ENCODE results near the gene ACVR1.

Gene ACVR1

GRCh38 chr2:157793053-157793612 lies 83.0 kb downstream of the ACVR1 start:
- no peak for DNase-seq

DNA sequence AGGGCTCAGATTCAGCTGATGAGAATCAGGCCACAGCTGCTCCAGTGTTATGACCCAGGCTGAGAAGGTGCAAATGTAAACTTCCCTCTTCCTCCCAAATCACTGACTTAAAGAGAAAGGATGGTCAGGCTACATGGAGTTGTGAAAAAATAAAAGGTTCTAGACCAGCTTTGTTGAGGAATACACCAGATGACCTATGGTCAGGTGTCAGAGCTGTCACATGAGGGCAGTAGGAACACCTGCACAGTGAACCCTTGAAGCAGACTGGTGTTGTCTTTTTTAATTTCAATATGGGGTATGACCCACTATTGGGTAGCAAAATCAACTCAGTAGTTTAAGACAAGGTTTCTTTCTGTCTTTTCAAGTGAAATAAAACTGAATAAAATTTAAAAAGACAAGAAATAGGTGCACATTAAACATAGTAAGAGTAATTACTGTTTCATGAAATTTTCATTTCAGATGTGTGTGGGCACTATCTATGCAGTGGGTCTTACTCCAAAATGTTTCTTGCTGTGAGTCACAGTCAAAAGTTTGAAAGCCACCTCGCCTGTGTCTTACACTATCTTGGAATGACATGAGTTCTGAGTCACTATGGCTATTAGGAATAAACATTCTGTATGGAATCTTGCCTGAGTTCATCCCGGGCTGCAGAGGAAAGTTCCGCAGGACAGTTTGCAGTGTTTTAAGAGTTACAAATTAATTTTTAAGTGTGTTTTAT lies 83.6 kb downstream of the ACVR1 start:
- no peak for DNase-seq

GRCh38 chr2:157790780-157791179 lies 85.3 kb downstream of the ACVR1 start:
- DNase-seq = no peak

DNA sequence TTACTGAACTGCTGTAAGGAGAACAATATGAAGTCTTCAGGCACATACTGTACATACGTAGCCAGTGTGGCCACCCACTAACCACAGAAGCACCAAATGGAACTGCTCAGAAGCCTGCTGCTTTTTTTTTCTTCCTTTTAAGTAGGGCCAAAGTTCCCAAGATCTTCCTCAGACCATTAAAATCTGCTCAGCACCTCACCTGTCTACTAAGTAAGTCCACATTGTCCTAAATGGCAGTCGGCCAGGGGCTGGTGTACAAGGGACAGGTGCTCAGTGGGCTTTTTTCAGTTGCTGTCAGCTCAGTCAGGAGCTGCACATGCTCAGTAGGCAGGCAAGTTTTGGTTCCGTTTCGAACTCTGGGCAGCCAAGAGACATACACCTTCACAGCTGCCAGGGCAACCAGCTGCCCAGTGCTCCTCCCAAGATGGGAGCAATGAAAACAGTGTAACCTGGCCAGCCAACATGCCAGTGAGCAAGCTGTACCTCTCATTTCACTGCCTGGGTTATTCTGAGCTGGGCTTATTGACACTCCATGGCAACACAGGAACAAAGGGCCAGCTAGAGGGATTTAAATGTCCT lies 86.1 kb downstream of the ACVR1 start:
- DNase-seq = peak in 2 of 56 donors; percentile 3 to 11

DNA sequence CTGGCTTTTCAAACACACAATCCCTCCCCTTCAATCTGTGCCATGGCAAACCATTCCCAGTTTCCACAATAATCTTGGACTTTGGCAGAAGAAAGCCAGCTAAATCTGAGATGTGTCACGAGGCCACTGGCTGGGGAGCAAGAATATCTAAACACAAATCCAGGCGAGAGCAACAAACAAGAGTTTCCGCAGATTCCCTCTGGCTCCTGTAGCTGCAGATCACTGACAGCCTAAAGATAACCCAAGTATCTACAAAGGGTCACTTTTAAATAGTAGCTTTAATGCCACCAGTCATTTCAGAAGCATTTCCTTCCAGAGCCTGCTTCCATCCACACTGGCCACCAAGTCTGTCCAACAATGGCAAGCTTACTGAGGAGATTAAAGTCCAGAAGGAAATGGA lies 86.9 kb downstream of the ACVR1 start:
- peak in 1 of 56 donors; percentile 4 for DNase-seq

DNA sequence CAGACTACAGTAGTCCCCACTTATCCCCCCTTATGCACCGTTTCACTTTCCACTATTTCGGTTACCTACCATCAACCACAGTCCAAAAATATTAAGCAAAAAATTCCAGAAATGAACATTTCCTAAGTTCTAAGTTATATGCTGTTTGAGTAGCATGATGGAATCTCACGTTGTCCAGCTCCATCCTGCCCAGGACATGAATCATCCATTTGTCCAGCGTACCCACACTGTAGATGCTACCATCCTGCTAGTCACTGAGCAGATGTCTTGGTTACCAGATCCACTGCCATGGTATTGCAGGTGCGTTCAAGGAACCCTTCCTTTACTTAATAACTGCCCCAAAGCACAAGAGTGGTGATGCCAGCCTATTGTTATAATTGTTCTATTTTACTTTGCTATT lies 87.9 kb downstream of the ACVR1 start:
- no peak for DNase-seq

DNA sequence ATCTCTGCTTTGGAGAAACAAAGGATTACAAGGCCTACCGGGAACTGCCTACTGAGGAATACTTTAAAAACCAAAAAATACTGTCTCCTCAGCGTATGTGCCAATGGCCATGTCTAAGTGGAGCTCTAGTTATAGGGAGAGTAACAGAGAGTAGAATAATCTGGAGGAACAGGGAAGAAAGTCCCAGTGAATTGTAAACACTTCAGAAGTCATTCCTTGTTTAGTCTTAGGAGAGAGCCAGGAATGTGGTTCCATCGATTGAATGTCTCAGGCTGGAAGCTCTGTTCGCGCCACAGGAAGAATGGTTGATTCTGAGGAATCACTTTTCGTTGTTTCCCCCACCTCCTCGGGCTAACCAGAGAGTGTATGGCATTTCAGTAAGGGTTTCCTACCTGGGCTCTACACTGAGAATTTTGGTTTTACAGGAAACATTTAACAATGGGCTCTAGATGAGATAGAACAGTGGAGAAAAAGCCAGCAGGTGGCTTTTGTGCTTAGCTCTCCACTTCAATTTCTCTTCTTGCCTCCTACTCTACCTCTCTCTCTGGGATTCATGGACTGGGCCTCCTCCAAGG lies 88.7 kb downstream of the ACVR1 start:
- no peak for DNase-seq

GRCh38 chr2:157786663-157787363 lies 89.3 kb downstream of the ACVR1 start:
- no peak for DNase-seq

- no peak for DNase-seq
Measured at GRCh38 chr2:157785866-157786662, 90.1 kb downstream of the ACVR1 start.

DNA sequence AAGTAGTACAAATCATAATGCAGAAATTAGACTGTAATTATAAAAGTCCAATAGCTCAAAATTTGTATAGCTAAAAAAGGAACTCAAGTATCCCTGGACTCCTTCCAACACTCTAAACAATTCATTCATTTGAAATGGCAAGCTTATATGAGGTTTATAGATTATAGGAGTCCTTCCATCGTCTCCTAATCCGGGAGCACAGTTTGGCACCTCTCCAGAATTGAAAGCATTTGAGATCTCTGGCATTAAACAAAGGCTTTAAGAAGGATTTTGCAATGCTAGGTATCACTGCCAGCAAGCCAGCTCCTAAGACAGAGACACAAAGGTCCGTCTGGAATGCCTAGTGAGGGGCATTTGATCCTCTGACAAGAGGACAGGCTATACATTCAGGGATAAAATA lies 90.9 kb downstream of the ACVR1 start:
- peak in 1 of 56 donors; percentile 30 for DNase-seq

DNA sequence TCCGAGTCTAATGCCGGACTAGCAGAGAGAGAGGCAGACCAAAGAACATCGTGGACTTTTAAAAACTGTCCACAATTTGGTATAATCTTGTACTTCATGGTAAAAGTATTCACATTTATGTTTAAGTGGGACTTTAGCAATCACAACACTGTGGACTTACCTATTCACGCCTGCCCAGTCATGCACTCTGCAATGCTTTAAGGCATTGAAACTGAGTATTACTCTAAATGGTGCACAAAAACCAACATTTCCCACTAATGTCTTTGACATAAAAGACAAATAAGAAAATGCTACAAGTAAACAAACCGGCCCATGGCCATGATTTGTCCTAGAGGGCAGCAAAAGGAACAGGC lies 91.3 kb downstream of the ACVR1 start:
- no peak for DNase-seq

- DNase-seq = peak in 19 of 56 donors; percentile 4 to 32 (median 13)
Measured at GRCh38 chr2:157784169-157784822, 91.8 kb downstream of the ACVR1 start.

GRCh38 chr2:157783245-157783644 lies 92.9 kb downstream of the ACVR1 start:
- no peak for DNase-seq

DNA sequence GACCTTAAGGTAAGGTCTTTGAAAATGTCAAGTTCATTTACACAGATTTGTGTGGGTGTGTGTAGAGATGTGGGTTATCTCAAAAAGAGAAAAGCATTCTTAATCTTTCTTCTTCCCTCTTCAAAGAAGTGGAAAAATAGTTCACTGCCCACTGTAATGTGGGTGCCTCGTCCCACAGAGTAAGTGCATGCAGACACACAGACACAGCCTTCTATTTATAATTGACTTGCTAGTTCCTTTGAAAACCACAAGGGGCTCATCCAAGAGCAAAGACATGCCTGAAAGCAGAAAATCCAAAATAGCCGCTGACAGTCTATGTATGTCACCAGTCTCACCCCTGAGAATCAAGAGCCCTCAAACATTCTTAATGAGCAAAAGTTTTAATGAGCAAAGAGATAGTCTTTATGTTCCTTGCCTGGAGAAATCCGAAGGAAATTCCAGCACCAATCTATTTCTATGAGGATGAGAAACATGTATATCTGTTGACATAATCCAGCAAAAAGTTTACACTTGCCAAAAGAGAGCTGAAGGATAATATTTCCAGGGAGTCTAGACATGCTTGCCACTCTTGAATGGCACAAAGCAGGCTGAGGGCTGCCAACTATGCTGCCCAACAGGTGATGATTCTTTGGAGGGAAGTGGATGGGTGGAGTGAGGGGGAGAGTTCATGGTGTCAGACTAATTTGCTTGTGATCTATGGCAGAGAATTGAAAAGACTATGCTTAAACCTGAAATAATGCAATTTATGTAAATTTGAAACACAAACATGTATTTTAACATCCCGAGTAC lies 93.9 kb downstream of the ACVR1 start:
- DNase-seq = no peak

GRCh38 chr2:157780211-157780610 lies 95.9 kb downstream of the ACVR1 start:
- no peak for DNase-seq

DNA sequence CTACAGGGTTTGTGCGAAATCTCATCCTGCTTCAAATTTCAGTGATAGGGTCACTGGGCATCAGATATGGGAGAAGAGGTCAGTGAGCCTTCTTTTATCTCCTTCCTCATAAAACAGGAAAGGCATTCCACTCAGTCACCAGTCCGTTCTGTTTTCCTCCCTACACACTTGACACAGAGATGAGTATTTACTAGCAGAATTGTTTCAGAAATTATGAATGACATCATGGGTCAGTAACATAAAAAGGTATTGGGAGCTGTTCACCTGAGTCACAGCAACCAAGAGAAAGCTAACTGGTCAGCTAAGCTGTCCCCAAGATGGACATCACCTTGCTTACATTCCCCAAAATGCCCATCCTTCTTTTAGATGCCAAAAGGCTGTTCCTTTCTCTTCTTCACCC lies 96.3 kb downstream of the ACVR1 start:
- DNase-seq = no peak

DNA sequence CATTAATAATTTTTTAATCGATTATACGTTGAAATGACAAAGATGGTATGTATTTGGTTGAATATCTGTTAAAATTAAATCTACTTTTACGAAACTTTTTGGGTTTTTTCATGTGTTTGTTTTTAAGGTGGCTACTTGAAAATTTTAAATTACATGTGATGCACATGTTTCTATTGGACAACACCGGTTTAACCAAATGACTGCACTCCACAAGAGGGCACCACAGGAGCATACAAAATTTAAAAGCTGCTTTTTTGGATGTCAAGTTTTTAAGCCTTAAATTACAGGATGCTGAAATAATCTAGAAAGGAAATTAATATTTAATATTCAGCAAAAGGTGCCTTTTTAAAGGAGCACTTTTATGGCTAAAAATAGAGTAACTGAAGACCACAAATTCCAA lies 98.7 kb downstream of the ACVR1 start:
- DNase-seq = peak in 11 of 56 donors; percentile 4 to 75 (median 20)

- DNase-seq = no peak
Measured at GRCh38 chr2:157771234-157771633, 104.9 kb downstream of the ACVR1 start.

- no peak for DNase-seq
Measured at GRCh38 chr2:157769856-157770255, 106.3 kb downstream of the ACVR1 start.

DNA sequence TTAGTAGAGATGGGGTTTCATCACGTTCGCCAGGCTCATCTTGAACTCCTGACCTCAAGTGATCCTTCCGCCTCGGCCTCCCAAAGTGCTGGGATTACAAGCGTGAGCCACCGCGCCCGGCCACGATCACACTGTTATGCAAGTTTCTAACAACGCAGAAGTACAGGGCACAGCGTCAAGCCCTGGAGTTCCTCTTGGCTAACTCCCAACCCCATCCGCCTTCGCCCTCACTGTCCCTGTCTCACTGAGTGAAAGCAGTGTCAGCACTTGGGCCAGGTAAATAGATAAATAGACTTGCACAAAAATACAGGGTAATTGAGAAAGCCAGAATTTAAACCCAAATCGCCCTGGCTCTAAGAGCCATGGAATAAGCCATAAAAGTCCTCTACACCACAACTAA lies 111.7 kb downstream of the ACVR1 start:
- no peak for DNase-seq

Measured in amygdala (tissue), 56 donors.